HG03469 (cell line): ENCODE data around the gene HLA-DQA2.
"Not testable (repeated sequence)": the region's sequence is repeated elsewhere in the genome, so short reads cannot be mapped to it uniquely, and the experiment has no call there.

Experiments used
- ATAC-seq: cut with Tn5 transposase; IDR thresholded peaks from one replicate; pipeline ENCODE4 v1.9.1; 2021; ENCODE audit warnings: mild to moderate bottlenecking, moderate library complexity, moderate number of reproducible peaks; ENCODE audit not compliant: unreplicated experiment

HLA-DQA2 gene

GRCh38 chr6:32775071-32775470 lies 33.9 kb downstream of the HLA-DQA2 start:
- ATAC-seq = no peak

DNA sequence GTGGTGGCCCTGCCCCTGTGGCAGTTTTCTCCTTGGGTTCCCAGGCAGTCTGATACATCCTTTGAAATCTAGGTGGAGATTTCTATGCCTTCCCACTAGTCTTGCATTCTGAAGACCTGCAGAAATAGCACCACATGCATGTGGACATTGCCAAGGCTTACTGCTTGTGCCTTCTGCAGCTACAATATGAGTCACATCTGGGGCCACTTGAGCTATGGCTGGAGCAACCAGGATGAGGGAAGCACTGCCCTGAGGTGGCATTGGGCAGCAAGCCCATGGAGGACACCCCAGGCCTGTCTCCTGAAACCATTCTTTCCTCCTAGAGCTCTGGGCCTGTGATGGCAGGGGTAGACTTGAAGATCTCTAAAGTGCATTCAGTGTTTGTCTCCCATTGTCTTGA lies 37.8 kb downstream of the HLA-DQA2 start:
- ATAC-seq = no peak

GRCh38 chr6:32782923-32783322 lies 41.7 kb downstream of the HLA-DQA2 start:
- ATAC-seq = not testable (repeated sequence)

GRCh38 chr6:32785781-32786533 lies 44.8 kb downstream of the HLA-DQA2 start:
- no peak for ATAC-seq

- no peak for ATAC-seq
Measured at GRCh38 chr6:32790306-32790705, 49.1 kb downstream of the HLA-DQA2 start.

- ATAC-seq = no peak
Measured at GRCh38 chr6:32792901-32793435, 51.8 kb downstream of the HLA-DQA2 start.

GRCh38 chr6:32794510-32794909 lies 53.3 kb downstream of the HLA-DQA2 start:
- no peak for ATAC-seq
